ENCODE measurements around the gene IGHMBP2.

The IGHMBP2 gene

GRCh38 chr11:68925611-68926010, 21.9 kb downstream of the IGHMBP2 start:
- no peak for DNase-seq (ENCODE audit: low read depth in 2 of 3, low spot score in 1 of 3)

GRCh38 chr11:68927280-68928135, 23.8 kb downstream of the IGHMBP2 start:
- no peak for DNase-seq (ENCODE audit: low read depth in 2 of 3, low spot score in 1 of 3)

GRCh38 chr11:68928136-68928880, 24.6 kb downstream of the IGHMBP2 start:
- DNase-seq (ENCODE audit: low read depth in 2 of 3, low spot score in 1 of 3) = no peak

DNA sequence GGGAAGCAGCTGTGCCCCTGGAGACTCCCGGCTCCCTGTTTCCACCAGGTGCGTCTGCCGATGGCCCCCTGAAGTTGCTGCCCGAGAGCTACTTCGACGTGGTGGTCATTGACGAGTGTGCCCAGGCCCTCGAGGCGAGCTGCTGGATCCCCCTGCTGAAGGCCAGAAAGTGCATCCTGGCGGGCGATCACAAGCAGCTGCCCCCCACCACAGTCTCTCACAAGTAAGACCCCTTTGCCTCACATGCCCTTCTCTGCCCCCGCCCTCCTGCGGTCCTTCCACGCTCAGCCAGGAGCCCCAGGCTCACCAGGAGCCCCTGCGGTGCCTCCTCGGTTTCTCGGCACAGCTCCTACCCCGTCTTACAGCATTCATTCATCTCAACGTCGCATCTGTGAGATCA, 25.4 kb downstream of the IGHMBP2 start:
- no peak for DNase-seq (ENCODE audit: low read depth in 2 of 3, low spot score in 1 of 3)

DNA sequence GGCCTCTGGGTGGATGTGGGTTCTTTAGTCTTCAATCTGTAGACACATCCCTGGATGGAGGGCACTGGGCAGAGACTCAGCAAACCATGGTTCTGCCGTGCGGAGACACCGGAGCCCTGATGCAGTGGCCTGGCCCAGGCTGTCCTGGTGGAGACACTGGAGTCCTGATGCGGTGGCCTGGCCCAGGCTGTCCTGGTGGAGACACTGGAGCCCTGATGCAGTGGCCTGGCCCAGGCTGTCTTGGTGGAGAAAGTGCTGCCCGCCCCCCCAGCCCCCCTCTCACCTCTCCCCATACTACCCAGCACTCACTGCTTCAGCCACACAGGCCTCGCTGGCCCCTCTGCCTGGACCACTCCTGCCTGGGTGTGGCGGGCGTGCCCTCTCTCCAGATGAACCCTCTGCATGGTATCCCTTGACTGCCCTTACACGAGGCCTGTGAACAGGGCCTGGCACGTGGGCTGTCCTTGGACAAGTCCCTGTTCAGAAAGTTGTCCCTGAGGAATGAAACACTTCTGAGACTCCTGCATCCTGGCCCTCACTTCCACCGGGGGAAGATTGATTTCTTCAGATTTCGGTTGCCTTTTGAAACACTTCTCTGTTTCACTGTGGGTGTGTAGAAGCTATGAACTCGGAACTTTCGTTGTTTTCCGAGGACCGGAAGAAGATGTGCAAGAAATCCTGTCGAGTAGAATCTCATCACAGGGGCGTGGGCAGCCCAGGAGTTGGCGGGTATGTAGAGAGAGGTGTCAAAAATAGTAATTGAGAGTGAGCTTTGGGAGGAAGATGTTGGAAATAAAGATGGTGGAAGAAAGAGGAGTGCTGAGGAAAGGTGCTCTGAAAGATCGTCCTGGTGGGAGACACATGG, 26.2 kb downstream of the IGHMBP2 start:
- DNase-seq (ENCODE audit: low read depth in 2 of 3, low spot score in 1 of 3) = no peak

- no peak for DNase-seq (ENCODE audit: low read depth in 2 of 3, low spot score in 1 of 3)
These were observed 27.5 kb downstream of the IGHMBP2 start for GRCh38 chr11:68930991-68931855.

DNA sequence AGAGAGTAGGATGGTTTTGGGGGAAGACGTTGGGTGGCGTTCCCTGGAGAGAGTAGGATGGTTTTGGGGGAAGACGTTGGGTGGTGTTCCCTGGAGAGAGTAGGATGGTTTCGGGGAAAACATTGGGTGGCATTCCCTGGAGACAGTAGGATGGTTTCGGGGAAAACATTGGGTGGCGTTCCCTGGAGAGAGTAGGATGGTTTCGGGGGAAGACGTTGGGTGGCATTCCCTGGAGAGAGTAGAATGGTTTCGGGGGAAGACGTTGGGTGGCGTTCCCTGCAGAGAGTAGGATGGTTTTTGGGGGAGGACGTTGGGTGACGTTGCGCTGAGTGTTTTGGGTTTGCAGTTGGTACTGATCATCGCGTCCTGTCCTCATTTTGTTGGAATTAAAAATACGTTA, 28.2 kb downstream of the IGHMBP2 start:
- DNase-seq (ENCODE audit: low read depth in 2 of 3, low spot score in 1 of 3) = no peak

DNA sequence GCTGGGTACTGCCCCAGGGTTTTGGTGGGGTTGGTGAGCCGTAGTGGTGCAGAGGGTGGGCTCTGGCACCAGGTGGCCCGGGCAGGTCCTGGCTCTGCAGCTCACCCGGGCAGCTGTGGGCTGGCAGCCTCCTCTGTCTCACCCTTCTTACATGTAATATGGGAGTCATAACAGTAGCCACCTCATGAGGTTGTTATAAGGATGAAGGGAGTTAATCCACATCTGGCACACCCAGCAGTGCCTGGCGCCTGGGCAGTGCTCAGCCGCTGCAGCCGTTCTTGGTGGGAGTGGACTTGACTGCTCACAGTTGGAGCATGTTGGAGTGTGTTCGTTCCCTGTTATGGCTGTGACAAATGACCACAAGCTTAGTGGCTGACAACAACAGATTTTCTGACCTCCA, 28.7 kb downstream of the IGHMBP2 start:
- DNase-seq (ENCODE audit: low read depth in 2 of 3, low spot score in 1 of 3) = no peak

DNA sequence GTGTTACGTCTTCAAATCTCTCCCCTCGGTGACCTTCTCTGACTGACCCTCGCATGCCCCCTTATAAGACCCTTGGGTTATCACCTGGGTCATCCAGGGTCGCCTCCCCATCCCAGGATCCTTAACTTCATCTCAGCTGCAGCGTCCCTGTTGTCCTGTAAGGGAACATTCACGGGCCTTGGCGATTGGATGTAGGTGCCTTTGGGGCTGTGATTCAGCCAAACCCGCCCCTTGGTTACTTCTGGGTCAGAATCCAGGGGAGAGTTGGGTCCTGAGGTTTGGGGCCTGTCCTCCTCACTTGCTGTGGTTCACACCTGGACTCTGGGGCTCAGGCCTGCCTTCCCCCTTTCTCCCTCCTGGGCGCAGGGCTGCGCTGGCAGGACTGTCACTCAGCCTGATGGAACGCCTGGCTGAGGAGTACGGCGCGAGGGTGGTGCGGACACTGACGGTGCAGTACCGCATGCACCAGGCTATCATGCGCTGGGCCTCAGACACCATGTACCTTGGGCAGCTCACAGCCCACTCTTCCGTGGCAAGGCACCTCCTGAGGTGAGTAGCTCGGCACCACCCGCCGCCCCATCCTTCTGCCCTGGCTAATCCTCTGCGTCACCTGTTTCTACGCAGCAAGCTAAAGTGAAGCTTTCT, 29.4 kb downstream of the IGHMBP2 start:
- DNase-seq (ENCODE audit: low read depth in 2 of 3, low spot score in 1 of 3) = no peak

DNA sequence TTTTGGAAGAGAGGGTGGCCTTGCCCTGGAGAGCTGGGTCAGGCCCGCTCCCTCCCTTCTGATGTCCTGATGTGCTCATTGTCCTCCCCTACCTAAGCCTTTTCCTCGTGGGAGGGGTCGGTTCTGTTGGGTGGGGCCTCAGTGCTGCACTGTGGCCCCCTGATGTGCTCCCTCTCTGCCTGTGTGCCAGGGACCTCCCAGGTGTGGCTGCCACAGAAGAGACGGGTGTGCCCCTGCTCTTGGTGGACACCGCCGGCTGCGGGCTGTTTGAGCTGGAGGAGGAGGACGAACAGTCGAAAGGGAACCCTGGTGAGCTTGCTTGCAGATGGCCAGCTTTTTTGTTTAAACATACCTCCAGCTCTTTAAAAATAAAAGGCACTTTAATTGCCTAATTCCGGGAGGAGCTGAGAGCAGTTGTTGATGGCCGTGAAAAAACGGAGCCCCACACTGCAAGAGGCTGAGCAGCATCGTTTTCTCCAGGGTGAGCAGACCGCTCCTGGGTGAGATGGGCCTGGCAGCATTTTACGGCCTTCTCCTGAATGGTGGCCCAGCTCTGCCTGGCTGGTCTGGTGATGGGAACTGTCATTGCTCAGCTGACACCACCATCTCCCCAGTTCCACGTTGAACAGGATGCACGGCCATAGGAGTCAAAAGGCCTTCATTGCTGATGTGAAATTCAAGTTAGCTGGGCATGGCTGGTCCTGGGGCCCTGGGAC, 30.1 kb downstream of the IGHMBP2 start:
- DNase-seq (ENCODE audit: low read depth in 2 of 3, low spot score in 1 of 3) = no peak

- DNase-seq (ENCODE audit: low read depth in 2 of 3, low spot score in 1 of 3) = no peak
These were observed 30.6 kb downstream of the IGHMBP2 start for GRCh38 chr11:68934321-68934645.

GRCh38 chr11:68934666-68935065, 31.0 kb downstream of the IGHMBP2 start:
- no peak for DNase-seq (ENCODE audit: low read depth in 2 of 3, low spot score in 1 of 3)

DNA sequence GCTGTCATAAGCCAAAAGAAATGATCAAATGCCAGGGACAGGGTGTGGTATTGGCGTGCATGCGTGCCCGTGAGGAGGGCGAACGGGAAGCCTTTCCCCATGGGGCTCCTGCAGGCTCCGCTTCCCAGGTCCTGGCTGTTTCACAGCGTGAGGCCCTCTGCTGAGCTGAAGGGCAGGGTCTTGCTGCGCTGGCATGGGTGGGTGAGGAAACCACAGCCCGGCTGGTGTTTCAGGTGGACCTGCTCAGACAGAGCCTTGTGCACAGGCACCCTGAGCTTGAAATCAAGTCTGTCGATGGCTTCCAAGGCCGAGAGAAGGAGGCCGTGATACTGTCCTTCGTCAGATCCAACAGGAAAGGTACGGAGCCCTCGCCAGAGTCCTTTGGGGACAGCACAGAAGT, 31.4 kb downstream of the IGHMBP2 start:
- no peak for DNase-seq (ENCODE audit: low read depth in 2 of 3, low spot score in 1 of 3)

DNA sequence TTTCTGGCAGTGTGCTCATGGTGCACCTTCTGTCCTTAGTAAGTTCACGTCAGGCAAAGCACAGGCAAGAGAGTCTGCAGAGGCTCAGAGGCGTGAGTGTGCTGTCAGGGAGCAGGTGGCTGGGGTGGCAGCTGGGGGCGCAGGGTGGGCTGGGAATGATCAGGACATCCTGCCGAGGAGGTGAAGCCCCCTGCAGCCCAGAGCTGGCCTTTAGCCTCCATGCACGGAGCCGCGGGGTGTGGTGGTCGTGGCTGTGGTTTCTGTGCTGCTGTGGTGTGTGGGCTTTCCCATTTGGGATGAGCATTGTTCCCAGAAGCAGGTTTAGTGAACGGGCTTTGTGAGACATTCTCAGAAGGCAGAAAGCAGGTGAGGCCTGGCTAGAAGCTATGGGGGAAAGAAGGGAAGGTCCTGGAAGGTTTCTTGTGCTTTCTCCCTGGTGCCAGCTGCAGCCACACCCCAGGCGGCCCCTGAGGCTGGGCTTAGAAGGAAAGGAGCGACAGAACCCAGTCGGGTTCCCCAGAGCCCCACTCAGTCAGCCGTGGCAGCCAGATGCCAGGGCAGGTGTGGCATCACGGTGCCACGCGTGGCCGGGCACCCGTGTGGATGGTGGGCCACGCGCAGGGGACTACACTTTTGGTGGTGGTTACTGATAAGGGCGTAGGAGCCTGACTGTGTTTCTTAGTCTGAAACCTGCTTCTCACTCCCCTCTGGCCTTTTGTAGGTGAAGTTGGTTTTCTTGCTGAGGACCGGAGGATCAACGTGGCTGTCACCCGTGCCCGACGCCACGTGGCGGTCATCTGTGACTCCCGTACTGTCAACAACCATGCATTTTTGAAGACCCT, 32.0 kb downstream of the IGHMBP2 start:
- no peak for DNase-seq (ENCODE audit: low read depth in 2 of 3, low spot score in 1 of 3)

DNA sequence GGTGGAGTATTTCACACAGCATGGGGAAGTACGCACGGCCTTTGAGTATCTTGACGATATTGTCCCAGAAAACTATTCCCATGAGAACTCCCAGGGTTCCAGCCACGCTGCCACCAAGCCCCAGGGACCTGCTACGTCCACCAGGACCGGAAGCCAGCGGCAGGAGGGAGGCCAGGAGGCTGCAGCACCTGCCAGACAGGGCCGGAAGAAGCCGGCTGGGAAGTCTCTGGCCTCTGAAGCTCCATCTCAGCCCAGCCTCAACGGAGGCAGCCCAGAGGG, 32.6 kb downstream of the IGHMBP2 start:
- no peak for DNase-seq (ENCODE audit: low read depth in 2 of 3, low spot score in 1 of 3)

DNA sequence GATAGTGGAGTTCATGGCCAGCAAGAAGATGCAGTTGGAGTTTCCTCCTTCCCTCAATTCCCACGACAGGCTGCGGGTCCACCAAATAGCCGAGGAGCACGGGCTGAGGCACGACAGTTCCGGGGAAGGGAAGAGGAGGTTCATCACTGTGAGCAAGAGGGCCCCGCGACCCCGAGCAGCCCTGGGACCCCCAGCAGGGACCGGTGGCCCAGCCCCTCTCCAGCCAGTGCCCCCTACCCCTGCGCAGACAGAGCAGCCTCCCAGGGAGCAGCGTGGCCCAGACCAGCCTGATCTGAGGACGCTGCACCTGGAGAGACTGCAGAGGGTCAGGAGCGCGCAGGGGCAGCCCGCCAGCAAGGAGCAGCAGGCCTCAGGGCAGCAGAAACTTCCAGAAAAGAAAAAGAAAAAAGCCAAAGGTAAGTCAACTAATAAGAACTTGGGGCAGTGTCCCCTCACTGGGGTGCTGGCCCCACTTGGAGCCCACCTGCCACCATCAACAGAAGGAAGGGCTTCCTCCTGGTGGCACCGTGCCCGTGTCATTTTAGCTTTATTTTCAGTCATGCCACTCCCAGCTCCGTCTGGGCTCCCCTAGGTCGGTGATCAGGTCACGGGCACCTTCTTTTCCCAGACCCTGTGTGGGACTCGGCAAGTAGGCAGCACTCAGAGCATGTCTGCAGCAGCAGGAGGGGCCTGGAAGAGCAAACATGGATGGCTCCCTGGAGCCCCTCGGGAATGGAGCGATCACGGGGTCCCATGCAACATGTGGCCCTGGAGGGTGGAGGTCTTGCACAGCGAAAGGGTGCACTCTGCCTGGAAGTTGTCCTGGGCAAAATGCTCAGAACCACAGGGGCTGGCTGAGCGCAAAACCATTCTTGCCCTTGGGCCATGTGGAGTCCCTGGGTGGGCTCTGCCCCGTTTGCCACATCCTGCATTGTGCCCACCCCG, 33.3 kb downstream of the IGHMBP2 start:
- no peak for DNase-seq (ENCODE audit: low read depth in 2 of 3, low spot score in 1 of 3)

- DNase-seq (ENCODE audit: low read depth in 2 of 3, low spot score in 1 of 3) = no peak
These were observed 34.4 kb downstream of the IGHMBP2 start for GRCh38 chr11:68938088-68938487.
